Pancreas (tissue), 10 donors: Measurements from ENCODE around the gene CRLF1. TPM values are rescaled to one million over a fixed set of nuclear protein-coding genes. Genes with fewer than 3 reads are reported as not detected.

Experiments
- ATAC-seq, 4 donors: fragments of 200-7000 bp; cut with Tn5 transposase; one replicate each; pipeline versions ENCODE4 v1.8.0 to v1.9.1; 2020; ENCODE audit warnings: mild to moderate bottlenecking in 4 of 4, moderate library complexity in 4 of 4
- DNase-seq, 6 donors: peaks; one replicate each; pipeline ENCODE4 v3.0.0-alpha.2; 2020
- FAIRE-seq: peaks from 2 replicates; lab custom pipeline; 2012; peaks lifted over from hg19 to GRCh38; lab: Jason Lieb, UNC
- H3K27ac ChIP-seq, 4 donors: fragments of 200-600 bp; sonication (generic); 1 replicate in 3 of 4; 2 replicates in 1 of 4; pipeline versions ENCODE4 v1.5.0 to v1.8.0; 2020
- H3K27me3 ChIP-seq, 4 donors: fragments of 200-600 bp; one replicate each; pipeline ENCODE4 v1.8.0; 2021
- H3K36me3 ChIP-seq, 3 donors: fragments of 200-600 bp; sonication (generic) in 1 of 3; one replicate each; pipeline versions ENCODE4 v1.5.0 to v1.8.0; 2020 to 2021
- H3K4me1 ChIP-seq, 3 donors: fragments of 200-600 bp; one replicate each; pipeline ENCODE4 v1.8.0; 2021
- H3K4me3 ChIP-seq, 4 donors: fragments of 200-600 bp; sonication (generic) in 2 of 4; one replicate each; pipeline versions ENCODE4 v1.5.0 to v1.8.0; 2020 to 2021
- H3K9me3 ChIP-seq, 4 donors: fragments of 200-600 bp; one replicate each; pipeline ENCODE4 v1.8.0; 2021
- CTCF ChIP-seq, 4 donors: fragments of 200-600 bp; sonication (generic) in 3 of 4; IDR thresholded peaks; one replicate each; pipeline versions ENCODE4 v1.5.0 to v1.8.0; 2021; ENCODE audit warnings: antibody characterized with exemption in 4 of 4
- WGBS, 2 donors: extraction: QIAGEN DNeasy Blood & Tissue Kit; methylation state at CpG; one replicate each; pipeline ENCODE4 v1.1.7; 2013; 5-methylcytosine and 5-hydroxymethylcytosine counted together
- intact Hi-C, 3 donors: fragments of 100-400 bp; cut with DNase I; formaldehyde crosslinking; loops; one replicate each; pipeline versions ENCODE4 v1.11.1 to v1.14.2; 2022
- polyA plus RNA-seq, 2 donors: library from polyadenylated mRNA; stranded (reverse); fragments of 200-250 nt; gene quantifications; one replicate each; pipeline ENCODE4 v1.2.3, GENCODE V29; 2013
- total RNA-seq, 6 donors: library from RNA; stranded (reverse); fragmentation: NEBNext Ultra II Directional in 4 of 6; extraction: Animal tissue kit (Norgen Biotek cat#: 25700) in 4 of 6; gene quantifications; one replicate each; pipeline versions ENCODE4 v1.2.1 to v1.2.4, GENCODE V29; 2021 to 2023
- donor health status: healthy with polysubstance abuse.
- donor health status: DM: no; HTN: no; CAD: no; lungs with moderate emphysema.
- donor health status: DM: no; HTN: no; CAD: no.
- donor health status: control.
- donor health status: control.
- donor health status: Bipolar disorder and iron deficiency.
- donor health status: DM: yes; HTN: yes; CAD: no.
- donor health status: DM: no; HTN: no; CAD: no.
- donor health status: DM: no; HTN: no; CAD: no.
- donor health status: DM: yes; HTN: yes; CAD: no.

The CRLF1 gene
- total and polyA plus RNA-seq, 8 donors, result 0.87 to 20.3 (median 6.1) TPM

GRCh38 chr19:18587561-18587960 is 19.0 kb downstream of the CRLF1 start:
- WGBS, 2 donors, result 94 to 97% methylated on average over 11 to 12 of the region's 12 CpGs
- H3K4me1 ChIP-seq, result peaks cover 0 to 6% (median 5%) of the 10 kb centered on the region in 3 donors
- ATAC-seq (no peak), FAIRE-seq (no peak), DNase-seq (peak in 1 of 6 donors; percentile 17)
- TF ChIP-seq CTCF (IDR thresholded peaks at IDR 0.05), result no peak
- no peak overlapping the region for H3K27ac ChIP-seq
- no peaks in the 10 kb centered on the region for H3K9me3 ChIP-seq
- intact Hi-C loops, result no loop called here
- H3K4me3 ChIP-seq, result no peak overlapping the region
- H3K36me3 ChIP-seq, result peaks cover 0 to 6% (median 0%) of the 10 kb centered on the region in 3 donors
- H3K27me3 ChIP-seq, result no peaks in the 10 kb centered on the region

DNA sequence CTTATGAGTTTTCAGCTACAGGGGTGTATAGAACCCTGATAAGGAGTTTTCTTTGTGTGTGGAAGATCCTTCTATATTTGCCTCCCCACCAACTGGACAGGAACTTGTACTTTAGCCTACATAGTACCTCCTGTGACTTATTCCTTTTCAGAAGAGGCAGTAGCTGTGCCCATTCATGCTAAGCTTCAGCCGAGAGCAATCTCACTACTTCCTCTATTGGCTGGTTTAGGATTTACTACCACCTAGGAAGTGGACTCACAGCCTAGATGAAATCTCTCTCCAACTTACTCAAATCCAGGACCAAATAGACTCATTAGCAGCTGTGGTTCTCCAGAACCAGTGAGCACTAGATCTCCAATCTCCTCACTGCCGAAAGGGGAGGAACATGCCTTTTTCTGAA is 20.3 kb downstream of the CRLF1 start:
- FAIRE-seq (no peak), ATAC-seq (no peak), DNase-seq (no peak)
- 46 to 63% methylated on average over 2 of the region's 2 CpGs for WGBS, 2 donors
- no peak overlapping the region for H3K27ac ChIP-seq
- no peak overlapping the region for H3K4me3 ChIP-seq
- no peaks in the 10 kb centered on the region for H3K9me3 ChIP-seq
- peaks cover 0 to 6% (median 0%) of the 10 kb centered on the region in 3 donors for H3K36me3 ChIP-seq
- peaks cover 0 to 6% (median 5%) of the 10 kb centered on the region in 3 donors for H3K4me1 ChIP-seq
- intact Hi-C loops, result no loop called here
- H3K27me3 ChIP-seq, result no peaks in the 10 kb centered on the region
- no peak for TF ChIP-seq CTCF (IDR thresholded peaks at IDR 0.05)

GRCh38 chr19:18580311-18580710 is 26.3 kb downstream of the CRLF1 start:
- 39 to 51% methylated on average over 7 of the region's 7 CpGs for WGBS, 2 donors
- H3K4me3 ChIP-seq, result no peak overlapping the region
- ATAC-seq, result no peak
- DNase-seq, result peak in 1 of 6 donors; percentile 14
- no peaks in the 10 kb centered on the region for H3K4me1 ChIP-seq
- no peaks in the 10 kb centered on the region for H3K9me3 ChIP-seq
- no peak for FAIRE-seq
- TF ChIP-seq CTCF (IDR thresholded peaks at IDR 0.05), result no peak
- no peaks in the 10 kb centered on the region for H3K27me3 ChIP-seq
- intact Hi-C loops, result no loop called here
- H3K27ac ChIP-seq, result no peak overlapping the region
- H3K36me3 ChIP-seq, result peaks cover 0 to 5% (median 3%) of the 10 kb centered on the region in 3 donors

- no peak overlapping the region for H3K27ac ChIP-seq
- FAIRE-seq (no peak), DNase-seq (peak in 1 of 6 donors; percentile 11), ATAC-seq (no peak)
- no peak overlapping the region for H3K4me3 ChIP-seq
- 87 to 89% methylated on average over 21 of the region's 21 CpGs for WGBS, 2 donors
- TF ChIP-seq CTCF (IDR thresholded peaks at IDR 0.05), result no peak
- intact Hi-C loops, result loop anchor here in 1 of 3 donors (10.0 kb wide), 1 partner anchor 113 kb away; no protein-coding TSS in a partner anchor
- H3K4me1 ChIP-seq, result peaks cover 8 to 12% (median 8%) of the 10 kb centered on the region in 3 donors
- H3K27me3 ChIP-seq, result no peaks in the 10 kb centered on the region
- peaks cover 0 to 21% (median 16%) of the 10 kb centered on the region in 3 donors for H3K36me3 ChIP-seq
- no peaks in the 10 kb centered on the region for H3K9me3 ChIP-seq
Measured at GRCh38 chr19:18577365-18577914, 29.2 kb downstream of the CRLF1 start.

- intact Hi-C loops, result loop anchor here in 1 of 3 donors (10.0 kb wide), 1 partner anchor 112 kb away; no protein-coding TSS in a partner anchor
- no peak for TF ChIP-seq CTCF (IDR thresholded peaks at IDR 0.05)
- peak in 1 of 6 donors; percentile 3 for DNase-seq
- Histone ChIP-seq H3K4me1 (peaks cover 9 to 13% (median 9%) of the 10 kb centered on the region in 3 donors), H3K4me3 (no peak overlapping the region), H3K27ac (no peak overlapping the region), H3K9me3 (no peaks in the 10 kb centered on the region), H3K27me3 (no peaks in the 10 kb centered on the region), H3K36me3 (peaks cover 0 to 21% (median 16%) of the 10 kb centered on the region in 3 donors)
- no peak for FAIRE-seq
- 82 to 96% methylated on average over 8 of the region's 8 CpGs for WGBS, 2 donors
- no peak for ATAC-seq
Measured at GRCh38 chr19:18576383-18576782, 30.2 kb downstream of the CRLF1 start.
